Smooth muscle cell (in vitro differentiated cells): ENCODE data around the gene PIP4K2A. TPM values are rescaled to one million over a fixed set of nuclear protein-coding genes. Genes with fewer than 3 reads are reported as not detected.

Experiments used
- DNase-seq: peaks from one replicate; lab custom pipeline; 2025; ENCODE audit not compliant: unreplicated experiment; lab: John Stamatoyannopoulos, UW
- H2AFZ ChIP-seq: fragments of 200-600 bp; sonication (generic); 2 replicates; pipeline ENCODE4 v1.6.0; 2016; ENCODE audit warnings: antibody characterized with exemption, low read depth, mild to moderate bottlenecking
- H3F3A ChIP-seq: fragments of 200-600 bp; sonication (generic); 2 replicates; pipeline ENCODE4 v1.6.0; 2017; ENCODE audit warnings: antibody characterized with exemption, low read depth
- H3K27ac ChIP-seq: fragments of 200-600 bp; sonication (generic); 2 replicates; pipeline ENCODE4 v1.5.1; 2016; ENCODE audit warnings: low read depth, mild to moderate bottlenecking
- H3K27me3 ChIP-seq: fragments of 200-600 bp; sonication (generic); 2 replicates; pipeline ENCODE4 v1.6.1; 2016; ENCODE audit warnings: low read depth, mild to moderate bottlenecking
- H3K36me3 ChIP-seq: fragments of 200-600 bp; sonication (generic); 2 replicates; pipeline ENCODE4 v1.5.1; 2016; ENCODE audit warnings: low read depth
- H3K4me1 ChIP-seq: fragments of 200-600 bp; sonication (generic); 2 replicates; pipeline ENCODE4 v1.5.1; 2016; ENCODE audit warnings: low read depth
- H3K4me2 ChIP-seq: fragments of 200-600 bp; sonication (generic); 2 replicates; pipeline ENCODE4 v1.6.0; 2016; ENCODE audit warnings: mild to moderate bottlenecking
- H3K4me3 ChIP-seq: fragments of 200-600 bp; sonication (generic); 2 replicates; pipeline ENCODE4 v1.5.1; 2016; ENCODE audit warnings: mild to moderate bottlenecking
- H3K79me2 ChIP-seq: fragments of 200-600 bp; sonication (generic); 2 replicates; pipeline ENCODE4 v1.6.0; 2016; ENCODE audit warnings: low read depth, mild to moderate bottlenecking
- H3K9ac ChIP-seq: fragments of 200-600 bp; sonication (generic); 2 replicates; pipeline ENCODE4 v1.6.0; 2016; ENCODE audit warnings: low read depth
- H3K9me3 ChIP-seq: fragments of 200-600 bp; sonication (generic); replicated peaks from 2 replicates; pipeline ENCODE4 v1.5.1; 2016; ENCODE audit warnings: low read depth
- H4K20me1 ChIP-seq: fragments of 200-600 bp; sonication (generic); 2 replicates; pipeline ENCODE4 v1.6.0; 2016; ENCODE audit warnings: low read depth
- WGBS: methylation state at CpG from one replicate; pipeline ENCODE4 v1.1.7; 2016; ENCODE audit warnings: low lambda C conversion rate; 5-methylcytosine and 5-hydroxymethylcytosine counted together
- polyA plus RNA-seq: library from polyadenylated mRNA; unstranded; fragments of >200 nt; fragmentation: Nextera tagmentation; extraction: Ambion mirVana; gene quantifications from 2 replicates; pipeline ENCODE4 v1.2.1, GENCODE V29; 2016
- total RNA-seq: library from RNA; depleted of rRNA; stranded (reverse); fragments of >200 nt; gene quantifications from 2 replicates; pipeline ENCODE4 v1.2.3, GENCODE V29; 2014
- TF ChIP-seq, protein P1 (sequence below): fragments of 200-600 bp; sonication (generic); IDR thresholded peaks from 2 replicates; pipeline ENCODE4 v1.5.1; 2017; ENCODE audit warnings: borderline replicate concordance, mild to moderate bottlenecking, antibody characterized with exemption; ENCODE audit not compliant: insufficient read depth, poor library complexity, severe bottlenecking

PIP4K2A gene
- total and polyA plus RNA-seq, 2 experiments from 2014 or later, result 7.5 to 8.9 TPM

DNA sequence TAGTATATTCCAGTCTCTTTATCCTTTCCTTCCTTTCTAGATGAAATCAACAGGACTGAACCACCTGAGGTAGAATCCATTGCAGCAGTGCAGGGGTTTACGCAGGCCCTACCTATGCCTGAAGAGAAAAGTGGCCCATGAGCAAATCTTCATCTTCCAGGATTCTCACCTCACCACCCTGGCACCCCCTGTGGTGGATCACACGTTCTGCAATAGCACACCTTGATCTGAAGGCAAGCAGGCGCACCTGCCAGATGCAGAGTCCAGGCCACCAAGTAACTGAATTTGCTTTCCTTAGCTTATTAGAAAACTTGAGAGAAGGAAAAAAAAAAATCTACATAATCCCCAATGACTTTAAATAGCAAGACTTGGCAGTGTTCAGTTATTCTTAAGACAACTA lies 121.4 kb downstream of the PIP4K2A start:
- H2AFZ ChIP-seq, result no peak overlapping the region
- TF ChIP-seq, protein P1, sequence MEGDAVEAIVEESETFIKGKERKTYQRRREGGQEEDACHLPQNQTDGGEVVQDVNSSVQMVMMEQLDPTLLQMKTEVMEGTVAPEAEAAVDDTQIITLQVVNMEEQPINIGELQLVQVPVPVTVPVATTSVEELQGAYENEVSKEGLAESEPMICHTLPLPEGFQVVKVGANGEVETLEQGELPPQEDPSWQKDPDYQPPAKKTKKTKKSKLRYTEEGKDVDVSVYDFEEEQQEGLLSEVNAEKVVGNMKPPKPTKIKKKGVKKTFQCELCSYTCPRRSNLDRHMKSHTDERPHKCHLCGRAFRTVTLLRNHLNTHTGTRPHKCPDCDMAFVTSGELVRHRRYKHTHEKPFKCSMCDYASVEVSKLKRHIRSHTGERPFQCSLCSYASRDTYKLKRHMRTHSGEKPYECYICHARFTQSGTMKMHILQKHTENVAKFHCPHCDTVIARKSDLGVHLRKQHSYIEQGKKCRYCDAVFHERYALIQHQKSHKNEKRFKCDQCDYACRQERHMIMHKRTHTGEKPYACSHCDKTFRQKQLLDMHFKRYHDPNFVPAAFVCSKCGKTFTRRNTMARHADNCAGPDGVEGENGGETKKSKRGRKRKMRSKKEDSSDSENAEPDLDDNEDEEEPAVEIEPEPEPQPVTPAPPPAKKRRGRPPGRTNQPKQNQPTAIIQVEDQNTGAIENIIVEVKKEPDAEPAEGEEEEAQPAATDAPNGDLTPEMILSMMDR, result no peak

DNA sequence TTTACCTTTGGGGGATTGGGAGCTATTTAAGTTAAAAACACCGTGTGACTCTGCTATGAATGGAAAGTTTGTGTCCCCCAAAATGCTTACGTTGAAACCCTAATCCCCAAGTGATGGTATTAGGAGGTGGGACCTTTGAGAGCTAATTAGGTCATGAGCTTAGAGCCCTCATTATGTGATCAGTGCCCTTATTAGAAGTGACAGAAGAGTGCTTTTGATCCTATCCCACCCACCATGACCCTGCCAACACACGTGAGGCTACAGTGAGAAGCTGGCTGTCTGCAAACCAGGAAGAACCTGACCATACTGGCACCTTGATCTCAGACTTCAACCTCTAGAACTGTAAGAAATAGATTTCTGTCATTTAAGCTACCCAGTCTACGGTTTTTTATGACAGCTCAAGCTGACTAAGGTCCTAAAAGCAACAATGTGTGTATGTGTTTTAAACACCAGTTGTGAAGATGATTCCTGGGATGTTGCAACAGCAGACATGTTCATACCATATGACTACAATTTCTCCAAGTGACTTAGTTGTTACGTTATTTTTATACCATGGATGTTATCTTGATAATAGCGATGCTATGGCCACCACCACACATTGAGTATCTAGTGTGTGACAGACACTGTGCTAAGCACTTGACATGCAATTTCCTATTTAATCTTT lies 124.4 kb downstream of the PIP4K2A start:
- Histone ChIP-seq H4K20me1 (no peaks in the 10 kb centered on the region), H3K9me3 (no peaks in the 10 kb centered on the region), H3K9ac (no peak overlapping the region), H3K79me2 (no peaks in the 10 kb centered on the region), H3K27ac (no peak overlapping the region), H3K36me3 (no peaks in the 10 kb centered on the region), H3K27me3 (no peaks in the 10 kb centered on the region), H3F3A (no peaks in the 10 kb centered on the region), H2AFZ (no peak overlapping the region), H3K4me2 (no peak overlapping the region), H3K4me1 (no peaks in the 10 kb centered on the region), H3K4me3 (no peak overlapping the region)
- TF ChIP-seq, protein P1, result no peak
- no peak for DNase-seq
- 89% methylated on average over 6 of the region's 6 CpGs for WGBS

More for the DNA sequence above, 121.4 kb downstream of the PIP4K2A start:
- Histone ChIP-seq H3K4me3 (no peak overlapping the region), H3K27me3 (no peaks in the 10 kb centered on the region), H3K79me2 (no peaks in the 10 kb centered on the region), H3K27ac (no peak overlapping the region), H3F3A (peaks cover 6% of the 10 kb centered on the region), H3K9ac (no peak overlapping the region), H4K20me1 (no peaks in the 10 kb centered on the region), H3K36me3 (no peaks in the 10 kb centered on the region), H3K4me1 (no peaks in the 10 kb centered on the region), H3K9me3 (no peaks in the 10 kb centered on the region), H3K4me2 (no peak overlapping the region)
- DNase-seq, result no peak
- 89% methylated on average over 3 of the region's 3 CpGs for WGBS

DNA sequence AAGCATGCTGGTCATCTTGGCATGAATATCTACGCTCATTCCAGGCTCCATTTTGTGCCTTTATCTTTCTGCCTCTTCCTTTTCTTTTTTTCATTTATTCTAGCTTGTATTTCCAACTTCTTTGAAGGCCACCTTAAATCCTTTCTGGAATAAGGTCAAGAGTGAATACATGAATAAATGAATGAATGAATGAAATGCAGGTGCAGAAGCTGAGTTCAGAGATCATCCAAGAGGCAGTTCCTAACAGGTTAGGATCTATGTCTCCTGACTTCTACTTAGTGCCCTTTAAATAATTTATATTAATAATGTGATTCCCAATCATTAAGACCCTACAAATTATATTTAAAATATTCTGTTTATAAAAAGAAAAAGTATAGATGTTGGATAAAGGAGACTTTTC lies 125.9 kb downstream of the PIP4K2A start:
- Histone ChIP-seq H3K27me3 (no peaks in the 10 kb centered on the region), H3K4me2 (no peak overlapping the region), H3K79me2 (no peaks in the 10 kb centered on the region), H4K20me1 (no peaks in the 10 kb centered on the region), H2AFZ (no peak overlapping the region), H3K4me3 (no peak overlapping the region), H3K9me3 (no peaks in the 10 kb centered on the region), H3K36me3 (no peaks in the 10 kb centered on the region), H3K9ac (no peak overlapping the region), H3K27ac (no peak overlapping the region), H3F3A (no peaks in the 10 kb centered on the region), H3K4me1 (no peaks in the 10 kb centered on the region)
- TF ChIP-seq, protein P1, result no peak
- WGBS, result 96% methylated on average over 1 of the region's 1 CpG
- no peak for DNase-seq

DNA sequence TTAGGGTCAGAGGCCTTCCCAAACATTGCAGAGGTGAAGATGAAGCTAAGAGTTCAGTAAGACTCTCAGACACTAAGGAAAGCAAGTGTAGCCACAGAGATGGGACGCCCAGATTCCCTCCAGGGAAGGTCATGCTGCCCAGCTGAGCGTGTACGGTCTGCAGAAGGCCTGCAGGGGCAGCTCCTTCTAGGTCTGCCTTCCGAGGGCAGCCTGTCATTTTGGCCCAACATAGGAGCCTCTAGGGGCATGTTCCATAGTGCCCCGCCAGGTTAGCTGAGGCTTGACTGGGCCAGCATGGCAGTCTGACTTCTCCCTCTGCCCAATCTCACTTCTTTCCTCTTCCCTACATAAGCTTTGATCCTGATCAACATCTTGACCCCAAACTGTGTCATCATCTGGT lies 130.7 kb downstream of the PIP4K2A start:
- Histone ChIP-seq H3K36me3 (no peaks in the 10 kb centered on the region), H3K79me2 (no peaks in the 10 kb centered on the region), H3K9ac (no peak overlapping the region), H3F3A (no peaks in the 10 kb centered on the region), H3K4me2 (no peak overlapping the region), H2AFZ (no peak overlapping the region), H3K27me3 (no peaks in the 10 kb centered on the region), H3K4me1 (no peaks in the 10 kb centered on the region), H3K9me3 (no peaks in the 10 kb centered on the region), H3K27ac (no peak overlapping the region), H3K4me3 (no peak overlapping the region), H4K20me1 (no peaks in the 10 kb centered on the region)
- no peak for DNase-seq
- 73% methylated on average over 5 of the region's 5 CpGs for WGBS
- TF ChIP-seq, protein P1, result no peak
